Body of pancreas (tissue), 4 donors: ENCODE measurements around the gene CETN1. TPM values are rescaled to one million over a fixed set of nuclear protein-coding genes. Genes with fewer than 3 reads are reported as not detected.

ENCODE experiments used
- ATAC-seq: fragments of 150-250 bp; one replicate; pipeline ENCODE4 v1.9.1; 2016
- DNase-seq, 4 donors: peaks; one replicate each; pipeline ENCODE4 v3.0.0-alpha.2; 2019
- H3K27ac ChIP-seq, 4 donors: fragments of 200-600 bp; sonication (generic); 1 replicate in 3 of 4; 2 replicates in 1 of 4; pipeline versions ENCODE4 v1.5.1 to v1.6.1; 2016 to 2019; ENCODE audit warnings: mild to moderate bottlenecking in 1 of 4, mixed read lengths in 1 of 4, moderate library complexity in 1 of 4
- H3K27me3 ChIP-seq, 2 donors: fragments of 200-600 bp; sonication (generic); one replicate each; pipeline ENCODE4 v1.6.0; 2016; ENCODE audit warnings: mild to moderate bottlenecking in 1 of 2
- H3K36me3 ChIP-seq, 2 donors: fragments of 200-600 bp; sonication (generic); replicated peaks in 1 of 2; 2 replicates each; pipeline ENCODE4 v1.5.1; 2016; ENCODE audit warnings: low read depth in 2 of 2; ENCODE audit not compliant: insufficient read depth in 1 of 2
- H3K4me1 ChIP-seq: fragments of 200-600 bp; sonication (generic); one replicate; pipeline ENCODE4 v1.6.0; 2016
- H3K4me3 ChIP-seq, 2 donors: fragments of 200-600 bp; sonication (generic); 1 replicate in 1 of 2; 2 replicates in 1 of 2; pipeline ENCODE4 v1.5.1; 2016 to 2019
- H3K9me3 ChIP-seq, 3 donors: fragments of 200-600 bp; sonication (generic); 1 replicate in 2 of 3; 2 replicates in 1 of 3; pipeline ENCODE4 v1.5.1; 2016
- POLR2A ChIP-seq, 3 donors: fragments of 450-650 bp; IDR thresholded peaks; one replicate each; pipeline ENCODE4 v1.6.1; 2016; ENCODE audit warnings: antibody characterized with exemption in 3 of 3, mild to moderate bottlenecking in 2 of 3
- WGBS, 2 donors: methylation state at CpG; one replicate each; pipeline ENCODE4 v1.1.5; 2017; 5-methylcytosine and 5-hydroxymethylcytosine counted together
- intact Hi-C: fragments of 100-400 bp; cut with DNase I; formaldehyde crosslinking; loops from one replicate; pipeline ENCODE4 v1.15.1; 2023
- total RNA-seq, 2 donors: library from RNA; depleted of rRNA; stranded (reverse); fragments of >200 nt; gene quantifications; one replicate each; pipeline ENCODE4 v1.1.0, GENCODE V29; 2016
- TF ChIP-seq, protein P1 (sequence below), 7 experiments: fragments of 450-650 bp in 4 of 7; fragments of 200-600 bp in 3 of 7; sonication (generic) in 3 of 7; IDR thresholded peaks; one replicate each; pipeline ENCODE4 v1.5.1; 2016 to 2019; ENCODE audit warnings: antibody characterized with exemption in 7 of 7

CETN1 gene
- total RNA-seq, 2 donors from 2014 or later: not detected

DNA sequence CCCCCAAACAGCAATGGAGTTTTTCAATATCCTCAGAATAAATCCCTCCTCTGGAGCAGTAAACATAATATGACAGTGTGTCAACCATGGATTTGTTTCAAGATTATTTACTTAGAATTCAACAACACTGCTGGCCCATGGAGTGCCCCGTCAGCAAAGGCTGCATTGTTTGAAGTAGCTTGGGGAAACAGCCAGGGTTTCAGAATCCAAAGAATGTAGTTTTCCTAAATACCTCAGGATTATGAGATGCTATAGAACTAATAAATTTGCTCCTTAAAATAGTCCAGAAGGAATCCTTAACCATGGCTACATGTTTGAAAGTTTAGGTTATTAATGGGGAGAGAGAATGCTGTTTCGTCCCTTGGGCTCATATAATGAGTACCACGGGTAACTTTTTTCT, 13.1 kb upstream of the CETN1 start:
- Histone ChIP-seq H3K4me3 (no peak overlapping the region), H3K36me3 (no peaks in the 10 kb centered on the region), H3K9me3 (no peaks in the 10 kb centered on the region), H3K4me1 (no peaks in the 10 kb centered on the region), H3K27ac (no peak overlapping the region), H3K27me3 (no peaks in the 10 kb centered on the region)
- ATAC-seq: no peak
- intact Hi-C loops: no loop called here
- no peak for DNase-seq
- no peak for TF ChIP-seq POLR2A (IDR thresholded peaks at IDR 0.05)
- TF ChIP-seq, protein P1, sequence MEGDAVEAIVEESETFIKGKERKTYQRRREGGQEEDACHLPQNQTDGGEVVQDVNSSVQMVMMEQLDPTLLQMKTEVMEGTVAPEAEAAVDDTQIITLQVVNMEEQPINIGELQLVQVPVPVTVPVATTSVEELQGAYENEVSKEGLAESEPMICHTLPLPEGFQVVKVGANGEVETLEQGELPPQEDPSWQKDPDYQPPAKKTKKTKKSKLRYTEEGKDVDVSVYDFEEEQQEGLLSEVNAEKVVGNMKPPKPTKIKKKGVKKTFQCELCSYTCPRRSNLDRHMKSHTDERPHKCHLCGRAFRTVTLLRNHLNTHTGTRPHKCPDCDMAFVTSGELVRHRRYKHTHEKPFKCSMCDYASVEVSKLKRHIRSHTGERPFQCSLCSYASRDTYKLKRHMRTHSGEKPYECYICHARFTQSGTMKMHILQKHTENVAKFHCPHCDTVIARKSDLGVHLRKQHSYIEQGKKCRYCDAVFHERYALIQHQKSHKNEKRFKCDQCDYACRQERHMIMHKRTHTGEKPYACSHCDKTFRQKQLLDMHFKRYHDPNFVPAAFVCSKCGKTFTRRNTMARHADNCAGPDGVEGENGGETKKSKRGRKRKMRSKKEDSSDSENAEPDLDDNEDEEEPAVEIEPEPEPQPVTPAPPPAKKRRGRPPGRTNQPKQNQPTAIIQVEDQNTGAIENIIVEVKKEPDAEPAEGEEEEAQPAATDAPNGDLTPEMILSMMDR (IDR thresholded peaks at IDR 0.05): no peak
- 64 to 74% methylated on average over 3 of the region's 3 CpGs for whole genome bisulfite sequencing, 2 donors

DNA sequence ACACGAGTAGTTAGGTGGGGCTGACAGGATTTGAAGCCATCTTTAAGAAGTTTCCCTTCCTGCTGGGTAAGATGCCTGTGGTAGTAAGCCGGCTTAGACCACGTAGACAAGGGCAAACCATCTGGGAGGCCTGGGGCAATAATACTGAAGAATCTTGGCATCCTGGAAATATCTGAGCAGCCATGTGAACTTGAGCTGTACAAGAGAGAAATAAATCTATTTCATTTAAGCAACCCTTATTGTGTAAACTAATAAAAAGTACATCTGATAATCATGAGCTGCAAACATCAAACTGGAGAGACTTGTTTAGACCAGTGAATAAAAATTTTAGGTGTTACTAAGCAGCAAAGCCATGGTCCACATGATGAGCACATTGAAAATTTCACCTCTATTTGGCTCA, 11.4 kb upstream of the CETN1 start:
- intact Hi-C loops: no loop called here
- Histone ChIP-seq H3K4me3 (no peak overlapping the region), H3K27ac (no peak overlapping the region), H3K36me3 (no peaks in the 10 kb centered on the region), H3K9me3 (no peaks in the 10 kb centered on the region), H3K4me1 (no peaks in the 10 kb centered on the region), H3K27me3 (no peaks in the 10 kb centered on the region)
- TF ChIP-seq POLR2A (IDR thresholded peaks at IDR 0.05): no peak
- TF ChIP-seq, protein P1 (IDR thresholded peaks at IDR 0.05): no peak
- 65 to 75% methylated on average over 2 to 3 of the region's 3 CpGs for WGBS, 2 donors
- DNase-seq (no peak), ATAC-seq (no peak)

DNA sequence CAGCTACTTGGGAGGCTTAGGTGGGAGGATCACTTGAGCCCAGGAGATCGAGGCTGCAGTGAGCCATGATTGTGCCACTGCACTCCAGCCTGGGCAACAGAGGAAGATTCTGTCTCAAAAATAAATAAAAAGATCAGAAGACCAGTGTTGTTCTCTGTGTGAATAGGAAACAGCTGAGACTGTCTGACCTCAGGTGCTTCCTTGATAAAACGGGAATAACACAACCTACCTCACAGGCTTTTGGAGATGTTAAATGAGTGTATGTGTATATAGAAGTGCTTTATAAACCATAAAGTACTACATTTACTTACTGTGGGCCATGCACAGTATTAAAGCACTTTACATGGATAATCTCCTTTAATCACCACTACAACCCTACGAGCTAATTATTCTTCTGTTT, 9.9 kb upstream of the CETN1 start:
- 62 to 81% methylated on average over 3 of the region's 3 CpGs for WGBS, 2 donors
- TF ChIP-seq, protein P1 (IDR thresholded peaks at IDR 0.05): no peak
- TF ChIP-seq POLR2A (IDR thresholded peaks at IDR 0.05): no peak
- DNase-seq (no peak), ATAC-seq (no peak)
- Histone ChIP-seq H3K4me1 (no peaks in the 10 kb centered on the region), H3K4me3 (no peak overlapping the region), H3K9me3 (no peaks in the 10 kb centered on the region), H3K36me3 (no peaks in the 10 kb centered on the region), H3K27ac (no peak overlapping the region), H3K27me3 (no peaks in the 10 kb centered on the region)
- intact Hi-C loops: no loop called here

DNA sequence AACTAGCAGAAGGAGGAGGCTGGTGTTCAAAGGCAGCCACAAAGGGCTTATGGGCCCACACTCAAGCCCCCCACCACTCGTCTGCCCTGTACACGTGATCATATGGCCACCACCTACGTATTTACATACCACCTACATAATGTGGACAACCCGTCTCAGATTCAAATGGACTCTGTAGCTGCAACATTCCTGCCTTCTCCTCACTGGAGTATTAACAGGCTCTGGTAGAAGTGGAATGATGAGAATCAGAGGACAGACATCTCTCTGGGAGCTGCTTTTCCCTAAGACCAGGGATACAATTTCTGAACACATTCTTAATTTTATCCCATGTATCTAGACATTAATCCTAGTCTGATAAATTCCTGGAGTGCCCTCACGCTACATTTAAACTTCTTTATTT, 9.5 kb upstream of the CETN1 start:
- Histone ChIP-seq H3K4me1 (no peaks in the 10 kb centered on the region), H3K27ac (no peak overlapping the region), H3K9me3 (no peaks in the 10 kb centered on the region), H3K27me3 (no peaks in the 10 kb centered on the region), H3K4me3 (no peak overlapping the region), H3K36me3 (no peaks in the 10 kb centered on the region)
- no peak for DNase-seq
- TF ChIP-seq POLR2A (IDR thresholded peaks at IDR 0.05): no peak
- TF ChIP-seq, protein P1 (IDR thresholded peaks at IDR 0.05): no peak
- ATAC-seq: no peak
- intact Hi-C loops: no loop called here
- 56 to 74% methylated on average over 5 of the region's 5 CpGs for WGBS, 2 donors

DNA sequence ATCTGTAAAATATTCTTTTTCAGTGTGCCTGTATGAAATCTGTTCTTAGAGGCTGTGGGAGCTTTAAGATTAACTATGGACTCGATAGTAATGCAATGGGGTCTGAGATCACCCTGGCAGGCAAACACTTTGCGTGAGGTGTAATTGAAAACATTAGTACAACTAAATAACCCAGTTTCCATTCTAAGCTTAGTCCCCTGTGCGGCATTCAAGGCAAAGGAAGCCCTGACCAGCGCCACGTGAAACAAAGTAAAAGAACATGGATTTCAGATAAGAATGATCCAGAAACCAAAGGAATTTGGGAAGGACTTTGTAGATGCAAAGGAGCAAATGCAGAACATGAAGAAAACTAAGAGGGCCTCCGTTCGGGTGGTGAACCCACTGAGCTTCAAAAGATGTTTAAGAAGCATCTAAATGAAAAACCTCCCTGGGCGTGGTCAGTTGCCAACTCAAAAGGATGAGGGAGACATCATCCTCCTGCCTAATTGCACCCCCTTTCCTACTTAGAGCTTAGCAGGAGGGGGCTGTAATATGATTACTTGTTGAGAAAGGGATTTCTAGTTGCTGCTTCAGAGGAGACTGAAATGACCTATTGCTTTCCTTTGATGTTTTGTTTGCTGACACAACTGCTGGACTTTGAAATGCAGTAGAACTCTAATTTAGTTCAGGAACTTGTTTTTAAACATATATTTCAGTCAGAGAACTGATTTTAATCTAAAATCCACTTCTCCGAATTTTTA, 7.9 kb upstream of the CETN1 start:
- no peaks in the 10 kb centered on the region for H3K4me1 ChIP-seq
- TF ChIP-seq, protein P1 (IDR thresholded peaks at IDR 0.05): no peak
- no peak for TF ChIP-seq POLR2A (IDR thresholded peaks at IDR 0.05)
- no peak overlapping the region for H3K27ac ChIP-seq
- ATAC-seq (no peak), DNase-seq (no peak)
- intact Hi-C loops: no loop called here
- no peaks in the 10 kb centered on the region for H3K9me3 ChIP-seq
- no peaks in the 10 kb centered on the region for H3K27me3 ChIP-seq
- H3K36me3 ChIP-seq: no peaks in the 10 kb centered on the region
- H3K4me3 ChIP-seq: no peak overlapping the region
- WGBS, 2 donors: 76 to 79% methylated on average over 9 of the region's 9 CpGs
